NCI-H2196 (cell line): ENCODE results near the gene PCDHGC3.

Experiments
- DNase-seq: peaks from one replicate; lab custom pipeline; 2025; ENCODE audit not compliant: unreplicated experiment; lab: John Stamatoyannopoulos, UW

PCDHGC3 gene

DNA sequence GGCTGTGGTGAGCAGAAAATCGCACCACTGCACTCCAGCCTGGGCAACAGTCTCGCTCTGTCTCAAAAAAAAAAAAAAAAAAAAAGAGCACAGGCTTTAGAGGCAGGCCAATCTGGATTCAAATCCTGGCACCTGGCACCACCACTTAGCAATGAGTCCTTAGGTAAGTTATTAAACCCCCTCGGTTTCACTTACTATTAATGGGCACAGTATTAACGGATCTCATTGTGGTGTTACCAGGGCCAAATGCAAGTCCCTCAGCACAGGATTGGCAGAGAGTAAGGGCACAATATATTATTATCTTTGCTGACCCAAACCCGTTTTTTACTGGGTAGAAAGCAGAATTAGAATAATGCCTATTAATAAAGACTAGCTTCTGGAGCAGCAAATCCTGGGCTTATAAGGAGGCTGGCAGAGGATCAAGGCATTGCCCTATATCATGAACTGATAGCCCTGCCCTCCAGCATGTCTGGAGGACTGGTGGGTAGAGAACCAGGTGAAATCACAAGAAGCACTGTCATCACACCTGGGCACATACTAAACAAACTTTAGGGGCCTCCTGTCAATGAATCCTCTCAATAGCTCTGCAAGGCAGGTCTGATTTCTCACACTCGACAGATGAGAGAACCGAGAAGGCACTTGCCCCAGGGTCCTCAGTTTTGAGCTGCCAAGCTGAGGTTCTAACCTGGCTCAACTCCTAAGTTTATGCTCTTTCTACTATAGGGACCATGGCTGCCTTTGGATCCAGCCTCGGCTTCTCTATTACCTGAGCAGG is 30.8 kb downstream of the PCDHGC3 start:
- DNase-seq, result no peak

DNA sequence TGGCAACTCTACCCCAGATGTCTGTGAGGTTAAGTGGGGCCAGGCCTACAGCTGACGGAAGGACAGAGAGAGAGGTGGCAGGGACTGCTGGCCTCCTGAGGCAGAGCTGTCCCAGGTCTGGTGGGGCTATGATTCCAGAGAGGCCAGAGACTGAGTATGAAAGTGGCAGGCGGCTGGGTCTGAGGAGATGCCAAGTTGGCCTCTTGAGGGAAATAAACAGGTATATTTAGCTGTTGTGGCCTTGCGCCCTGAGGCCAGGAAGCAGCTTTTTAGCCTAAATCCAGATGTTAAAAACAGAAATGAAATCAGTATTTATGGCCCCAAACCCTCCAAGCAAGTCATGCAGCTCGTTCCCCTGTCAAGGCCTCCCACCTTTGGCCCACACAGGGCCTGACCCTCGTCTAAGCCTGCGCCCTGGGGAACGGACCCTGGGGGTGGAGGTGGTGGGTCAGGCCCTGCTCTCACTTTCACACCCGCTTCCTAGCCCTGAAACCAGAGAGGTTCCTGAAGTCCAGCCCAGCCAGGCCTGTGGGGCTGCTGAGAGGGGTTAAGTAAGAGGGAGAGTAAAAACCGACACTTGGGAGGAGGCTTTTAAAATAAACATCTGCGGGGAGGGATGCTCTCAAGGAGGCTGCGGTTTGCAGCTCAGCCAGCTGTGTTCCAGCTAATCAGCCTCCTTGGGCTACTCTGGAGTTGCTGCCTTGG is 31.8 kb downstream of the PCDHGC3 start:
- no peak for DNase-seq

GRCh38 chr5:141508440-141508797 is 32.7 kb downstream of the PCDHGC3 start:
- no peak for DNase-seq

DNA sequence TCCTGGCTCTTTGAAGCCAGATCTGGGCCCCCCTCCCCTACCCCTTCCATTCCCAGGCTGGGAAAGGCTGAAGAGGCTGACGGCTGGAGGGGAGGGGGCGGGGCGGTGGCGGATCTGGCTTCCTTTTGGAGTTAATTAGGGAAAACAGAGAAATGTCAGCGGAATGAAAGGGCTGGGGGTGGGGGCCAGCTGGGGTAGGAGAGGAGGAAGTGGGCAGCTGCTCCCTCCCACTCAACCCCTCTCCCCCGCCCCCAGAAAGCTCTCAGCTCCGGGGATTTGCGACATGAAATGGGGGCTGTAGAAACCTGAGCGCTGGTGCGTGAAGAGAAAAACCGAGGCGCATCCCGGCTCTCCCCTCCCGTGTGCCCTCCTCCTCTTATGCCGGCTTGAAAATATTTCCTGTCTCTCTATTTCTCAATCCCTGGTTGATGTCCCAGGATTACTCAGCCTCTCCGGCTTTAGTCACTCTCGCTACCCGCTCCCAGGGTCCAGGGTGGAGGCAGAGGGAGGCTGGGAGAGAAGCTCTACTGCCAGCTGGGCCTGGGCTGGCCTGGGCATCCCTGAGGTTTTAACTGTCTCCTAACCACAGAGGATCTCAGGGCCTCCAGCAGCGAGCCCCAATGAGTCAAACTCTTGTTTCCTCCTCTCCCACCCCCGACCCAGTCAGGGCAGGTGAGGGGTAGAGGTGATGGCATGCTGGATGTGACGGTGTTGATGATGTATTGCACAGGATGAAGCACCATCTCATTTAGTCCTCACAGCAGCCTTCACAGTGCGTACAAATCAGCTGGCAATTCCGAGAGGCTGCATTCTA is 33.2 kb downstream of the PCDHGC3 start:
- DNase-seq, result no peak

DNA sequence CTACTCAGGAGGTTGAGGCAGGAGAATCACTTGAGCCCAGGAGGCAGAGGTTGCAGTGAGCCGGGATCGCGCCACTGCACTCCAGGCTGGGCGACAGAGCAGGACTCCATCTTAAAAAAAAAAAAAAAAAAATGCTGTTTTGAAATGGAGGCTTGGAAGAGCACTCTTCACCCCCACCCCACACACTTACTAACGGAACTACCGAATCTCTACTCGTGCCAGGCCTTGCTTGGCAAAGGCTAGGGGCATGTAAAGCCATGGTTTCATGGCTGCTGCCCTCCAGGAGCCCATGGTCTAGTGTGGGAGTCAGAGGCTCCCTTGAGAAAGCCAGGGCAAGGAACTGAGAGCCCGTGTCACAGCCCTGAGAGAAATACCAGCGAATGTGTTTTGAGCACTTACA is 34.4 kb downstream of the PCDHGC3 start:
- DNase-seq, result no peak

- DNase-seq, result no peak
Observed at GRCh38 chr5:141510850-141511601, 35.3 kb downstream of the PCDHGC3 start.

GRCh38 chr5:141511771-141512325 is 36.1 kb downstream of the PCDHGC3 start:
- DNase-seq, result no peak

DNA sequence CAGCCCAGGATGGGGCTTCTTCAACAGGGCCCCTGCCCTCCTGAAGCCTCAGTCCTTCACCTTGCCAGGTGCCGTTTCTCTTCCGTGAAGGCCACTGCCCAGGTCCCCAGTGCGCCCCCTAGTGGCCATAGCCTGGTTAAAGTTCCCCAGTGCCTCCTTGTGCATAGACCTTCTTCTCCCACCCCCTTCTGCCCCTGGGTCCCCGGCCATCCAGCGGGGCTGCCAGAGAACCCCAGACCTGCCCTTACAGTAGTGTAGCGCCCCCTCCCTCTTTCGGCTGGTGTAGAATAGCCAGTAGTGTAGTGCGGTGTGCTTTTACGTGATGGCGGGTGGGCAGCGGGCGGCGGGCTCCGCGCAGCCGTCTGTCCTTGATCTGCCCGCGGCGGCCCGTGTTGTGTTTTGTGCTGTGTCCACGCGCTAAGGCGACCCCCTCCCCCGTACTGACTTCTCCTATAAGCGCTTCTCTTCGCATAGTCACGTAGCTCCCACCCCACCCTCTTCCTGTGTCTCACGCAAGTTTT is 36.7 kb downstream of the PCDHGC3 start:
- DNase-seq, result peak; percentile 14

- DNase-seq, result no peak
Observed at GRCh38 chr5:141512911-141513626, 37.3 kb downstream of the PCDHGC3 start.

DNA sequence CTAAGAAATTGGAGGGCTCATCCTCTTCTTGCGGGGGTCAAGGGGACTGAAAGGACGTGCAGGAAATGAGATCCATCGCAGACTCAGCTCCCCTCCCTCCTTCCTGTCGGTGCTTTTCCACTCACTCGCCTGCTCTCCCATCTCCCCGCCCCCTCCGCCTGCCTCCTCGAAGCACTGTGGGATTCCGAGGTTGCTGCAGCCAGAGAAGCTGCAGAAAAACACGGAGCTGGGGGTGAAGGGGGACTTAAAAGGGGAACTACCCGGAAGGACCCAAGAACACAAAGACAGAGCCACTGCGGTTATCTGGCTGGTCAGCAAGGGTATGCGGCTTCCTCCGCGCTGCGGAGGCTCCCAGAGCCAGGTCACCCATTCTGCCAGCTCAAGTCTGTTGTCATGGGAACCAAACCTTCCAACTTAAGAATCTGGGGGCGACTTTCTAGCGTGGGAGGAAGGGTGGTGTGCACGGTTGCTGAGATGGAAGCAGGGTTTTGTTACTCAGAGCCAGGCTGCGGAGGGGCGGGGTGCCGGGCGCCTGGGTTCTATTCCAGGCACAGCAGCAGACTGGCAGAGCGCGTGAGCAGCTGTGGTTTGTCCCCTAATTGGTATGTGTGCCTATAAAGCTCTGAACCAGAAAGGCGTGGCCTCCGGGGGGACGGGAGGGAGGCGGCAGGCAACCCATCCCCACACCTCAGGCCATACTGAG is 38.0 kb downstream of the PCDHGC3 start:
- DNase-seq, result no peak

DNA sequence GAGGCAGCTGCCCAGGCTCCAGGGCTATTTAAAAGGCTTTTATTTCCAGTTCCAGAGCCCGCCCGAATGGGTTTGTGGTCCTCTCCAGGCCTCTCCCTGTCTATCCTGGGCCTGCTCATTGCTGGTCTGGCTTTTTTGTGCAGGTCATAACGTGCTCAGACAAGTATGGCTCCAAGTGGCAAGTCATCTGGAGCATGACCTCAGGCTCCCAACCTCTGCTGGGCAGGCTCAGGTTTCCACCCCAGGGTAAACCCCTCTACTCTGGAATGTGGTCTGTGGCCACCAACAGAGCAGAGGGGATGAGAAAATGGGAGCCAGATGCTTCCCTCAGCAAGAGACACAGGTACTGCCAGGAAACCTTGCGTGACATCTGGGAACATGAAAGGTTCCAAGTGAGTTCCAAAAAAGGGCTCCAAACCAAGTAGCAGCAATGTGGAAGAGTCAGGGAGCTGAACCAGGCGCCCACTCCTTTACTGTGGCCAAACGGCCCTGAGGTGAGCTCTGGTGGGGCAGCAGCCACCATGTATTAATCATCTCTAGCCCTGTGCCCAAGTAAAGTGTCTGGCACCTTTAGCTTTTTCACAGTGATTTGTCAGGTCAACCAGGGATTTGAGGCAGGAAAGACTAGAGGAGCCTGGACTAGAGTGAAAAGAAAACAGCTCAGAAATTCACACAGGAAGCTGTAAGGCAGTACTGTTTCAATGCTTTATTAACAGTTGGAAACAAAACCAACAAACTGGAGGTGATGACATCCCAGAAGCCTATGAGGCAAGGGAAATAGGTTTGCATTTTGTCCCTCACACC is 38.8 kb downstream of the PCDHGC3 start:
- DNase-seq, result peak; percentile 48

GRCh38 chr5:141515141-141515540 is 39.4 kb downstream of the PCDHGC3 start:
- DNase-seq, result no peak

- no peak for DNase-seq
Observed at GRCh38 chr5:141515946-141516671, 40.3 kb downstream of the PCDHGC3 start.

GRCh38 chr5:141516672-141517025 is 40.9 kb downstream of the PCDHGC3 start:
- DNase-seq, result no peak

GRCh38 chr5:141517312-141517711 is 41.5 kb downstream of the PCDHGC3 start:
- DNase-seq, result no peak

GRCh38 chr5:141517880-141518617 is 42.3 kb downstream of the PCDHGC3 start:
- DNase-seq, result no peak

- no peak for DNase-seq
Observed at GRCh38 chr5:141518618-141519015, 42.9 kb downstream of the PCDHGC3 start.
